Chondrocyte (in vitro differentiated cells): ENCODE measurements around the gene TSC22D4. TPM values are rescaled to one million over a fixed set of nuclear protein-coding genes. Genes with fewer than 3 reads are reported as not detected.

Experiments used
- DNase-seq: peaks from one replicate; pipeline ENCODE4 v3.0.0; 2021; ENCODE audit warnings: mixed read lengths, low spot score
- H3K27ac Mint-ChIP-seq: one replicate; pipeline ENCODE4 v1.8.0; 2021; ENCODE audit warnings: mild to moderate bottlenecking, moderate library complexity, mixed read lengths; ENCODE audit not compliant: unreplicated experiment
- H3K27me3 Mint-ChIP-seq: 2 replicates; pipeline ENCODE4 v1.8.0; 2021; ENCODE audit warnings: low read depth, mixed read lengths
- H3K36me3 Mint-ChIP-seq: 2 replicates; pipeline ENCODE4 v1.8.0; 2021; ENCODE audit warnings: low read depth, mixed read lengths
- H3K4me1 Mint-ChIP-seq: 2 replicates; pipeline ENCODE4 v1.8.0; 2021; ENCODE audit warnings: low read depth, mild to moderate bottlenecking, mixed read lengths
- H3K4me3 Mint-ChIP-seq: one replicate; pipeline ENCODE4 v1.8.0; 2021; ENCODE audit warnings: mild to moderate bottlenecking, moderate library complexity, mixed read lengths; ENCODE audit not compliant: unreplicated experiment
- H3K9me3 Mint-ChIP-seq: 2 replicates; pipeline ENCODE4 v1.8.0; 2021; ENCODE audit warnings: low read depth, mixed read lengths
- CTCF ChIP-seq: fragments of 200-600 bp; sonication (generic); IDR thresholded peaks from 2 replicates; pipeline ENCODE4 v1.5.0; 2021; ENCODE audit warnings: antibody characterized with exemption, mild to moderate bottlenecking, moderate library complexity
- total RNA-seq: library from RNA; stranded (reverse); gene quantifications from 3 replicates; pipeline ENCODE4 v1.2.1, GENCODE V29; 2021

Gene TSC22D4
- total RNA-seq, 1 donor from 2014 or later: 33.0 TPM

- peaks cover 14% of the 10 kb centered on the region for H3K4me1 Mint-ChIP-seq
- no peak for DNase-seq
- H3K9me3 Mint-ChIP-seq: no peaks in the 10 kb centered on the region
- no peak for TF ChIP-seq CTCF
- H3K27ac Mint-ChIP-seq: no peak overlapping the region
- H3K36me3 Mint-ChIP-seq: no peaks in the 10 kb centered on the region
- no peak overlapping the region for H3K4me3 Mint-ChIP-seq
- no peaks in the 10 kb centered on the region for H3K27me3 Mint-ChIP-seq
These were observed 55.7 kb downstream of the TSC22D4 start for GRCh38 chr7:100423315-100423714.

- no peak for DNase-seq
- Mint-ChIP-seq H3K9me3 (no peaks in the 10 kb centered on the region), H3K27me3 (no peaks in the 10 kb centered on the region), H3K36me3 (no peaks in the 10 kb centered on the region), H3K27ac (peak overlapping the region; percentile 42), H3K4me3 (no peak overlapping the region), H3K4me1 (peaks cover 8% of the 10 kb centered on the region)
- no peak for TF ChIP-seq CTCF
These were observed 59.3 kb downstream of the TSC22D4 start for GRCh38 chr7:100419660-100420226.

GRCh38 chr7:100418930-100419659 lies 59.9 kb downstream of the TSC22D4 start:
- Mint-ChIP-seq H3K36me3 (no peaks in the 10 kb centered on the region), H3K27me3 (no peaks in the 10 kb centered on the region), H3K4me3 (no peak overlapping the region), H3K9me3 (no peaks in the 10 kb centered on the region), H3K4me1 (peaks cover 8% of the 10 kb centered on the region), H3K27ac (peak overlapping the region; percentile 42)
- no peak for TF ChIP-seq CTCF
- no peak for DNase-seq

Other genes with a start within 250 kb of the TSC22D4 start
- gene SPDYE3, start 171.5 kb downstream of the TSC22D4 start, total RNA-seq: not detected in 3 replicates
- 19.1 to 32.2 TPM (median 20.3 TPM) in 3 replicates for gene PILRB, start 121.1 kb downstream of the TSC22D4 start, total RNA-seq
- 0.60 to 0.92 TPM (median 0.62 TPM) in 3 replicates for gene PILRA, start 105.7 kb downstream of the TSC22D4 start, total RNA-seq
- gene ZCWPW1, start 50.5 kb downstream of the TSC22D4 start, total RNA-seq: 2.3 to 3.8 TPM (median 2.6 TPM) in 3 replicates
- gene MEPCE, start 49.4 kb downstream of the TSC22D4 start, total RNA-seq: 30.9 to 39.1 TPM (median 31.8 TPM) in 3 replicates
- gene PPP1R35, start 42.7 kb downstream of the TSC22D4 start, total RNA-seq: 20.5 to 23.0 TPM (median 21.0 TPM) in 3 replicates
- gene SPACDR, start 15.0 kb downstream of the TSC22D4 start, total RNA-seq: 0.42 to 0.87 TPM in 2 of 3 replicates, not detected in the other
- gene NYAP1, start 4.7 kb upstream of the TSC22D4 start, total RNA-seq: 0.77 to 0.95 TPM (median 0.87 TPM) in 3 replicates
- gene AGFG2, start 60.0 kb upstream of the TSC22D4 start, total RNA-seq: 7.7 to 8.2 TPM (median 7.8 TPM) in 3 replicates
- gene SAP25, start 94.7 kb upstream of the TSC22D4 start, total RNA-seq: 0.70 to 1.1 TPM in 2 of 3 replicates, not detected in the other
- gene LRCH4, start 106.9 kb upstream of the TSC22D4 start, total RNA-seq: 42.0 to 45.8 TPM (median 43.9 TPM) in 3 replicates
- gene FBXO24, start 107.1 kb upstream of the TSC22D4 start, total RNA-seq: 0.57 to 1.2 TPM (median 0.82 TPM) in 3 replicates
- gene PCOLCE, start 123.1 kb upstream of the TSC22D4 start, total RNA-seq: 153 to 203 TPM (median 153 TPM) in 3 replicates
- 13.9 to 17.5 TPM (median 17.3 TPM) in 3 replicates for gene MOSPD3, start 133.3 kb upstream of the TSC22D4 start, total RNA-seq
- 0.87 to 2.1 TPM (median 1.8 TPM) in 3 replicates for gene TFR2, start 162.3 kb upstream of the TSC22D4 start, total RNA-seq
- gene ACTL6B, start 177.2 kb upstream of the TSC22D4 start, total RNA-seq: not detected in 3 replicates
- gene GNB2, start 194.5 kb upstream of the TSC22D4 start, total RNA-seq: 191 to 204 TPM (median 202 TPM) in 3 replicates
- gene GIGYF1, start 215.0 kb upstream of the TSC22D4 start, total RNA-seq: 29.2 to 32.8 TPM (median 31.7 TPM) in 3 replicates
- gene POP7, start 226.9 kb upstream of the TSC22D4 start, total RNA-seq: 24.2 to 31.8 TPM (median 25.5 TPM) in 3 replicates
- gene EPO, start 241.3 kb upstream of the TSC22D4 start, total RNA-seq: not detected in 3 replicates